ENCODE results near the gene TMEM74B. TPM values are rescaled to one million over a fixed set of nuclear protein-coding genes. Genes with fewer than 3 reads are reported as not detected.

Gene TMEM74B
- total and polyA plus RNA-seq, 4 donors, result 2.3 to 10.9 (median 7.6) TPM

- no peak for TF ChIP-seq CTCF (IDR thresholded peaks at IDR 0.05; ENCODE audit: control extremely low read depth, extremely low read depth)
- Histone ChIP-seq H3K9me3 (ENCODE audit: control insufficient read depth in 4 of 4, insufficient read depth in 3 of 4, low read length in 3 of 4) (no peaks in the 10 kb centered on the region), H3K4me3 (no peak overlapping the region), H3K4me1 (ENCODE audit: control insufficient read depth in 5 of 5, insufficient read depth in 5 of 5, low read length in 5 of 5) (peaks cover 0 to 11% (median 4%) of the 10 kb centered on the region in 5 donors), H3K36me3 (ENCODE audit: control insufficient read depth in 4 of 4, insufficient read depth in 4 of 4, low read length in 4 of 4) (peaks cover 0 to 13% (median 3%) of the 10 kb centered on the region in 4 donors), H3K9ac (ENCODE audit: insufficient read depth in 1 of 2, low read length in 2 of 2) (no peak overlapping the region), H3K27ac (ENCODE audit: low read depth in 1 of 2, low read length in 1 of 2) (no peak overlapping the region), H3K27me3 (ENCODE audit: control insufficient read depth in 3 of 3, insufficient read depth in 3 of 3, low read length in 2 of 3) (peaks cover 0 to 20% (median 4%) of the 10 kb centered on the region in 3 donors)
- ATAC-seq (ENCODE audit: insufficient read depth, low FRiP score), result no peak
- DNase-seq, result no peak
- WGBS, 2 donors, result 95 to 97% methylated on average over 27 of the region's 27 CpGs
Observed at GRCh38 chr20:1180949-1181348, 3.8 kb downstream of the TMEM74B start.

- 92 to 99% methylated on average over 3 of the region's 3 CpGs for WGBS, 2 donors
- H3K27me3 ChIP-seq (ENCODE audit: control insufficient read depth in 3 of 3, insufficient read depth in 3 of 3, low read length in 2 of 3), result peaks cover 0 to 9% (median 0%) of the 10 kb centered on the region in 3 donors
- DNase-seq (no peak), ATAC-seq (ENCODE audit: insufficient read depth, low FRiP score) (no peak)
- no peak for TF ChIP-seq CTCF (IDR thresholded peaks at IDR 0.05; ENCODE audit: control extremely low read depth, extremely low read depth)
- no peak overlapping the region for H3K4me3 ChIP-seq
- no peak overlapping the region for H3K27ac ChIP-seq (ENCODE audit: low read depth in 1 of 2, low read length in 1 of 2)
- no peaks in the 10 kb centered on the region for H3K9me3 ChIP-seq (ENCODE audit: control insufficient read depth in 4 of 4, insufficient read depth in 3 of 4, low read length in 3 of 4)
- H3K36me3 ChIP-seq (ENCODE audit: control insufficient read depth in 4 of 4, insufficient read depth in 4 of 4, low read length in 4 of 4), result peaks cover 0 to 27% (median 9%) of the 10 kb centered on the region in 4 donors
- H3K4me1 ChIP-seq (ENCODE audit: control insufficient read depth in 5 of 5, insufficient read depth in 5 of 5, low read length in 5 of 5), result no peaks in the 10 kb centered on the region
- no peak overlapping the region for H3K9ac ChIP-seq (ENCODE audit: insufficient read depth in 1 of 2, low read length in 2 of 2)
Observed at GRCh38 chr20:1178623-1179022, 6.2 kb downstream of the TMEM74B start.

- TF ChIP-seq CTCF (IDR thresholded peaks at IDR 0.05; ENCODE audit: control extremely low read depth, extremely low read depth), result no peak
- 95 to 96% methylated on average over 3 of the region's 3 CpGs for WGBS, 2 donors
- no peak for DNase-seq
- Histone ChIP-seq H3K27ac (ENCODE audit: low read depth in 1 of 2, low read length in 1 of 2) (no peak overlapping the region), H3K4me1 (ENCODE audit: control insufficient read depth in 5 of 5, insufficient read depth in 5 of 5, low read length in 5 of 5) (no peaks in the 10 kb centered on the region), H3K9me3 (ENCODE audit: control insufficient read depth in 4 of 4, insufficient read depth in 3 of 4, low read length in 3 of 4) (no peaks in the 10 kb centered on the region), H3K36me3 (ENCODE audit: control insufficient read depth in 4 of 4, insufficient read depth in 4 of 4, low read length in 4 of 4) (peaks cover 2 to 30% (median 12%) of the 10 kb centered on the region in 4 donors), H3K4me3 (no peak overlapping the region), H3K9ac (ENCODE audit: insufficient read depth in 1 of 2, low read length in 2 of 2) (no peak overlapping the region), H3K27me3 (ENCODE audit: control insufficient read depth in 3 of 3, insufficient read depth in 3 of 3, low read length in 2 of 3) (peaks cover 0 to 3% (median 0%) of the 10 kb centered on the region in 3 donors)
- no peak for ATAC-seq (ENCODE audit: insufficient read depth, low FRiP score)
Observed at GRCh38 chr20:1178103-1178502, 6.7 kb downstream of the TMEM74B start.

GRCh38 chr20:1177680-1178079, 7.1 kb downstream of the TMEM74B start:
- H3K4me1 ChIP-seq (ENCODE audit: control insufficient read depth in 5 of 5, insufficient read depth in 5 of 5, low read length in 5 of 5), result no peaks in the 10 kb centered on the region
- no peaks in the 10 kb centered on the region for H3K9me3 ChIP-seq (ENCODE audit: control insufficient read depth in 4 of 4, insufficient read depth in 3 of 4, low read length in 3 of 4)
- WGBS, 2 donors, result 86 to 91% methylated on average over 5 of the region's 5 CpGs
- no peak overlapping the region for H3K9ac ChIP-seq (ENCODE audit: insufficient read depth in 1 of 2, low read length in 2 of 2)
- no peaks in the 10 kb centered on the region for H3K27me3 ChIP-seq (ENCODE audit: control insufficient read depth in 3 of 3, insufficient read depth in 3 of 3, low read length in 2 of 3)
- no peak for TF ChIP-seq CTCF (IDR thresholded peaks at IDR 0.05; ENCODE audit: control extremely low read depth, extremely low read depth)
- no peak overlapping the region for H3K4me3 ChIP-seq
- peaks cover 5 to 33% (median 13%) of the 10 kb centered on the region in 4 donors for H3K36me3 ChIP-seq (ENCODE audit: control insufficient read depth in 4 of 4, insufficient read depth in 4 of 4, low read length in 4 of 4)
- DNase-seq (no peak), ATAC-seq (ENCODE audit: insufficient read depth, low FRiP score) (no peak)
- H3K27ac ChIP-seq (ENCODE audit: low read depth in 1 of 2, low read length in 1 of 2), result no peak overlapping the region

All from lung (tissue), 12 donors.